Loucy (cell line): ENCODE measurements around the gene CHSY3.

Source experiments
- H2AFZ ChIP-seq: fragments of 200-600 bp; sonication (generic); 2 replicates; pipeline ENCODE4 v1.6.0; 2016; ENCODE audit warnings: antibody characterized with exemption, mild to moderate bottlenecking, low read length, moderate library complexity
- H3F3A ChIP-seq: fragments of 200-600 bp; 2 replicates; pipeline ENCODE4 v1.6.0; 2016; ENCODE audit warnings: antibody characterized with exemption, low read depth, mild to moderate bottlenecking
- H3K27me3 ChIP-seq: fragments of 200-600 bp; sonication (generic); 2 replicates; pipeline ENCODE4 v1.6.1; 2014; ENCODE audit warnings: low read length, mild to moderate bottlenecking; ENCODE audit not compliant: insufficient read depth, poor library complexity, severe bottlenecking
- H3K36me3 ChIP-seq: fragments of 200-600 bp; sonication (generic); 2 replicates; pipeline ENCODE4 v1.6.1; 2016; ENCODE audit warnings: low read length; ENCODE audit not compliant: insufficient read depth
- H3K4me1 ChIP-seq: fragments of 200-600 bp; sonication (generic); 2 replicates; pipeline ENCODE4 v1.5.1; 2014; ENCODE audit warnings: low read length, mild to moderate bottlenecking; ENCODE audit not compliant: insufficient read depth, poor library complexity, severe bottlenecking
- H3K4me2 ChIP-seq: fragments of 200-600 bp; sonication (generic); 2 replicates; pipeline ENCODE4 v1.6.0; 2014; ENCODE audit warnings: antibody characterized with exemption, low read length, low read depth, mild to moderate bottlenecking; ENCODE audit not compliant: poor library complexity, severe bottlenecking
- H3K4me3 ChIP-seq: fragments of 200-600 bp; sonication (generic); 2 replicates; pipeline ENCODE4 v1.5.1; 2014; ENCODE audit warnings: low read length, mild to moderate bottlenecking, mixed read lengths; ENCODE audit not compliant: poor library complexity, severe bottlenecking
- H3K79me2 ChIP-seq: fragments of 200-600 bp; sonication (generic); 2 replicates; pipeline ENCODE4 v1.6.1; 2014; ENCODE audit warnings: low read length; ENCODE audit not compliant: insufficient read depth
- H3K9ac ChIP-seq: fragments of 200-600 bp; sonication (generic); 2 replicates; pipeline ENCODE4 v1.6.0; 2014; ENCODE audit warnings: mild to moderate bottlenecking, low read depth, low read length, moderate library complexity; ENCODE audit not compliant: poor library complexity, severe bottlenecking
- H3K9me2 ChIP-seq: fragments of 200-600 bp; sonication (generic); replicated peaks from 2 replicates; pipeline ENCODE4 v1.6.1; 2016; ENCODE audit warnings: low read depth, low read length, mixed read lengths
- H3K9me3 ChIP-seq: fragments of 200-600 bp; sonication (generic); 2 replicates; pipeline ENCODE4 v1.6.1; 2014; ENCODE audit warnings: mild to moderate bottlenecking, antibody characterized with exemption, low read length, low read depth; ENCODE audit not compliant: insufficient read depth
- H4K20me1 ChIP-seq: fragments of 200-600 bp; sonication (generic); 2 replicates; pipeline ENCODE4 v1.6.0; 2014; ENCODE audit warnings: antibody characterized with exemption, low read length, mild to moderate bottlenecking; ENCODE audit not compliant: insufficient read depth, poor library complexity, severe bottlenecking
- CTCF ChIP-seq: fragments of 200-600 bp; sonication (generic); conservative IDR thresholded peaks from 2 replicates; pipeline ENCODE4 v1.5.1; 2014; ENCODE audit warnings: mild to moderate bottlenecking, antibody characterized with exemption, low read length
- EZH2phosphoT487 ChIP-seq: fragments of 200-600 bp; IDR thresholded peaks from 2 replicates; pipeline ENCODE4 v1.6.1; 2018; ENCODE audit warnings: antibody characterized with exemption, mild to moderate bottlenecking, moderate library complexity, borderline replicate concordance

The CHSY3 gene

GRCh38 chr5:130111746-130112145 lies 207.5 kb downstream of the CHSY3 start:
- Histone ChIP-seq H3K4me3 (no peak overlapping the region), H3K79me2 (no peaks in the 10 kb centered on the region), H3K9me2 (no peaks in the 10 kb centered on the region), H4K20me1 (no peaks in the 10 kb centered on the region), H3K4me1 (no peaks in the 10 kb centered on the region), H3K4me2 (no peak overlapping the region), H3K36me3 (no peaks in the 10 kb centered on the region), H3K9me3 (no peaks in the 10 kb centered on the region), H3K27me3 (no peaks in the 10 kb centered on the region), H3K9ac (no peak overlapping the region), H3F3A (no peaks in the 10 kb centered on the region), H2AFZ (no peak overlapping the region)
- no peak for TF ChIP-seq CTCF
- no peak for TF ChIP-seq EZH2phosphoT487

GRCh38 chr5:130112246-130112645 lies 208.0 kb downstream of the CHSY3 start:
- Histone ChIP-seq H3K79me2 (no peaks in the 10 kb centered on the region), H3K9me3 (no peaks in the 10 kb centered on the region), H3K27me3 (no peaks in the 10 kb centered on the region), H3K9me2 (no peaks in the 10 kb centered on the region), H3K4me3 (no peak overlapping the region), H3K9ac (no peak overlapping the region), H3K4me2 (no peak overlapping the region), H3K4me1 (no peaks in the 10 kb centered on the region), H3K36me3 (no peaks in the 10 kb centered on the region), H4K20me1 (no peaks in the 10 kb centered on the region), H3F3A (no peaks in the 10 kb centered on the region), H2AFZ (no peak overlapping the region)
- TF ChIP-seq CTCF: no peak
- TF ChIP-seq EZH2phosphoT487: no peak

- Histone ChIP-seq H3K4me1 (no peaks in the 10 kb centered on the region), H3F3A (no peaks in the 10 kb centered on the region), H3K4me2 (no peak overlapping the region), H3K36me3 (no peaks in the 10 kb centered on the region), H3K9me3 (no peaks in the 10 kb centered on the region), H2AFZ (no peak overlapping the region), H3K27me3 (no peaks in the 10 kb centered on the region), H4K20me1 (no peaks in the 10 kb centered on the region), H3K9me2 (no peaks in the 10 kb centered on the region), H3K79me2 (no peaks in the 10 kb centered on the region), H3K9ac (no peak overlapping the region), H3K4me3 (no peak overlapping the region)
- TF ChIP-seq EZH2phosphoT487 (no peak), CTCF (no peak)
Observed at GRCh38 chr5:130115686-130116085, 211.4 kb downstream of the CHSY3 start.
